Breast epithelium (tissue), 4 donors: ENCODE results near the gene ZNF451. TPM values are rescaled to one million over a fixed set of nuclear protein-coding genes. Genes with fewer than 3 reads are reported as not detected.

Experiments
- DNase-seq, 2 donors: peaks; one replicate each; pipeline ENCODE4 v3.0.0-alpha.2; 2019; ENCODE audit warnings: low spot score in 2 of 2
- H3K27ac ChIP-seq, 2 donors: fragments of 200-600 bp; sonication (generic) in 1 of 2; one replicate each; pipeline ENCODE4 v1.5.1; 2016 to 2019; ENCODE audit warnings: mild to moderate bottlenecking in 1 of 2
- H3K27me3 ChIP-seq, 2 donors: fragments of 200-600 bp; sonication (generic) in 1 of 2; one replicate each; pipeline versions ENCODE4 v1.5.1 to v1.6.0; 2017 to 2019; ENCODE audit warnings: control low read depth in 1 of 2, mild to moderate bottlenecking in 1 of 2
- H3K36me3 ChIP-seq: fragments of 200-600 bp; one replicate; pipeline ENCODE4 v1.5.1; 2019
- H3K4me1 ChIP-seq, 2 donors: fragments of 200-600 bp; sonication (generic); one replicate each; pipeline ENCODE4 v1.5.1; 2016 to 2019; ENCODE audit warnings: control low read depth in 1 of 2
- H3K4me3 ChIP-seq, 3 donors: fragments of 200-600 bp; sonication (generic); 1 replicate in 2 of 3; 2 replicates in 1 of 3; pipeline ENCODE4 v1.5.1; 2016 to 2019; ENCODE audit warnings: mild to moderate bottlenecking in 3 of 3, moderate library complexity in 2 of 3
- H3K9me3 ChIP-seq, 2 donors: fragments of 200-600 bp; sonication (generic) in 1 of 2; one replicate each; pipeline ENCODE4 v1.5.1; 2016 to 2019; ENCODE audit warnings: control low read depth in 1 of 2
- POLR2A ChIP-seq: fragments of 450-650 bp; IDR thresholded peaks from one replicate; pipeline ENCODE4 v1.6.1; 2016; ENCODE audit warnings: antibody characterized with exemption, mild to moderate bottlenecking, moderate library complexity
- POLR2AphosphoS5 ChIP-seq, 3 donors: sonication (generic); formaldehyde crosslinking; IDR thresholded peaks; one replicate each; pipeline ENCODE4 v1.6.1; 2017; ENCODE audit warnings: antibody characterized with exemption in 3 of 3
- intact Hi-C: fragments of 100-400 bp; cut with DNase I; formaldehyde crosslinking; loops from one replicate; pipeline ENCODE4 v1.15.1; 2023; ENCODE audit warnings: low total_unique reads
- total RNA-seq, 3 donors: library from RNA; depleted of rRNA; stranded (reverse); fragments of >200 nt; gene quantifications; one replicate each; pipeline ENCODE4 v1.1.0, GENCODE V29; 2016
- TF ChIP-seq, protein P1 (sequence below), 3 donors: fragments of 450-650 bp; IDR thresholded peaks; one replicate each; pipeline ENCODE4 v1.5.1; 2016 to 2017; ENCODE audit warnings: antibody characterized with exemption in 3 of 3, mild to moderate bottlenecking in 3 of 3, moderate library complexity in 3 of 3

The ZNF451 gene
- total RNA-seq, 3 donors from 2014 or later: 72.3 to 95.1 (median 77.7) TPM

DNA sequence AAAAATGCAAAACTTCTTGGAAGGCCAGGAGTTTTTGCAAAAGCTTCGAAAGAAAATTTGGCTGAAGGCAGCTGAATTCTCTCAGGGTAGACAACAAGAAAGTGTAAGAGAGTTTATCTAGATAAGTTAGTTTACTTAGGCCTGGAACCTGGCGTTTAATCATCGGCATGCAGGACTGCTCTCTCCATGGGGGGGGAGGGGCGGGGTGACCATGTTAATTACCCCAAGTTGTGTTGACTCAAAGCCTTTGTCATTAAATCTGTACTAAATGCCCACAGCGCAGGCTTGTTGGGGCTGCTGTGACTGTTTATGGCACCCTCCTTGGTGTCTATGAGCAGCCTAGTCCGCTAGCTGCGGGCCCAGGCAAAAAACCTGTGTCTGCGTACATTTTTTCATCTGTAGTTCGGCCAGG is 20.1 kb upstream of the ZNF451 start:
- no peak overlapping the region for H3K27ac ChIP-seq
- no peak overlapping the region for H3K4me3 ChIP-seq
- no peaks in the 10 kb centered on the region for H3K4me1 ChIP-seq
- H3K36me3 ChIP-seq: no peaks in the 10 kb centered on the region
- no peaks in the 10 kb centered on the region for H3K9me3 ChIP-seq
- intact Hi-C loops: no loop called here
- TF ChIP-seq, protein P1, sequence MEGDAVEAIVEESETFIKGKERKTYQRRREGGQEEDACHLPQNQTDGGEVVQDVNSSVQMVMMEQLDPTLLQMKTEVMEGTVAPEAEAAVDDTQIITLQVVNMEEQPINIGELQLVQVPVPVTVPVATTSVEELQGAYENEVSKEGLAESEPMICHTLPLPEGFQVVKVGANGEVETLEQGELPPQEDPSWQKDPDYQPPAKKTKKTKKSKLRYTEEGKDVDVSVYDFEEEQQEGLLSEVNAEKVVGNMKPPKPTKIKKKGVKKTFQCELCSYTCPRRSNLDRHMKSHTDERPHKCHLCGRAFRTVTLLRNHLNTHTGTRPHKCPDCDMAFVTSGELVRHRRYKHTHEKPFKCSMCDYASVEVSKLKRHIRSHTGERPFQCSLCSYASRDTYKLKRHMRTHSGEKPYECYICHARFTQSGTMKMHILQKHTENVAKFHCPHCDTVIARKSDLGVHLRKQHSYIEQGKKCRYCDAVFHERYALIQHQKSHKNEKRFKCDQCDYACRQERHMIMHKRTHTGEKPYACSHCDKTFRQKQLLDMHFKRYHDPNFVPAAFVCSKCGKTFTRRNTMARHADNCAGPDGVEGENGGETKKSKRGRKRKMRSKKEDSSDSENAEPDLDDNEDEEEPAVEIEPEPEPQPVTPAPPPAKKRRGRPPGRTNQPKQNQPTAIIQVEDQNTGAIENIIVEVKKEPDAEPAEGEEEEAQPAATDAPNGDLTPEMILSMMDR (IDR thresholded peaks at IDR 0.05): no peak
- no peak for TF ChIP-seq POLR2A
- no peak for TF ChIP-seq POLR2AphosphoS5 (IDR thresholded peaks at IDR 0.05)
- no peak for DNase-seq
- no peaks in the 10 kb centered on the region for H3K27me3 ChIP-seq

DNA sequence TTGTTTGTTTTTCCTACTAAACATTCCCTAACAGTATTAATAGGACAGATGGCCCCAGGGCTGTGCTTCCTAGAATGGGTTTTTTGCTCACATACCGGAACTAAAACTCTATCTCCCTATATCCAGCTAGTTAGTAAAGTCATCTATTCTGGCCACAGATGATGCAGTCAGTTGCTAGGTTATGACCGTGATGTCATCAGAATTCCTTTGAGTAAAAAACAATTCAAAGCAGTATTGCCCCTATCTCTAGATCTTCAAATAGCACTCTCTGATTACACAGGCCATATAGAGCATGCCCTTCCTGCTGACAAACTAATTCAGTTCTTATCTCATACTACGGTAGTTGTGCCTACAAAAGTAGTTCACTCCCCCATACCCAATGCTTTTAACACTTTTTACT is 17.9 kb upstream of the ZNF451 start:
- H3K36me3 ChIP-seq: no peaks in the 10 kb centered on the region

DNA sequence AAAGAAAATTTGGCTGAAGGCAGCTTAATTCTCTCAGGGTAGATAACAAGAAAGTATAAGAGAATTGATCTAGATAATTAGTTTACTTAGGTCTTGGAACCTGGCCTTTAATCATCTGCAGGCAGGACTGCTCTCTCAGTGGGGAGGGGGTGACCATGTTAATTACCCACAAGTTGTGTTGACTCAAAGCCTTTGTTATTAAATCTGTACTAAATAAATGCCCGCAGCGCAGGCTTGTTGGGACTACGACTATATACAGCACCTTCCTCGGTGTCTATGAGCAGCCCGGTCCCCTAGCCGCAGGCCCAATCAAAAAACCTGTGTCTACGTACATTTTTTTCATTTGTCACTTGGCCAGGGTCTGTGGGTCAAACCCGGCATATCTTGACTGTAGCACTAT is 15.6 kb upstream of the ZNF451 start:
- no peaks in the 10 kb centered on the region for H3K27me3 ChIP-seq
- no peak for TF ChIP-seq POLR2AphosphoS5 (IDR thresholded peaks at IDR 0.05)
- TF ChIP-seq POLR2A: no peak
- TF ChIP-seq, protein P1 (IDR thresholded peaks at IDR 0.05): no peak
- H3K27ac ChIP-seq: no peak overlapping the region
- intact Hi-C loops: no loop called here
- no peak for DNase-seq
- no peaks in the 10 kb centered on the region for H3K36me3 ChIP-seq
- no peaks in the 10 kb centered on the region for H3K9me3 ChIP-seq
- H3K4me1 ChIP-seq: no peaks in the 10 kb centered on the region
- H3K4me3 ChIP-seq: no peak overlapping the region

More for the DNA sequence above, 17.9 kb upstream of the ZNF451 start:
- intact Hi-C loops: no loop called here
- Histone ChIP-seq H3K4me3 (no peak overlapping the region), H3K4me1 (no peaks in the 10 kb centered on the region), H3K27ac (no peak overlapping the region), H3K27me3 (no peaks in the 10 kb centered on the region), H3K9me3 (no peaks in the 10 kb centered on the region)
- no peak for DNase-seq
- TF ChIP-seq POLR2AphosphoS5 (IDR thresholded peaks at IDR 0.05): no peak
- TF ChIP-seq, protein P1 (IDR thresholded peaks at IDR 0.05): no peak
- no peak for TF ChIP-seq POLR2A

DNA sequence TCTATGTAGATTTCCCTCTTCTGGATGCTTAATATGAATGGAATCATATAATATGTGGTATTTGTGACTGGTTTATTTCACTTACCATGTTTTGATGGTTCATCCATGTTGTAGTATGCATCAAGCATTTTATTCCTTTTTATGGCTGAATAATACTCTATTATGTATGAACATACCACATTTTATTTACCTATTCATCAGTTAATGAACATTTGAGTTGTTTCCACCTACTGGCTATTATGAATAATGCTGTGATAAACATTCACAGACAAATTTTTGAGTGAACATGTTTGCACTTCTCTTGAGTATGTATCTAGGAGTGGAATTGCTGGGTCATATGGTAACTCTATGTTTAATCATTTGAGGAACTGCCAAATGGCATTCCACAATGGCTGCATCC is 14.9 kb upstream of the ZNF451 start:
- Histone ChIP-seq H3K9me3 (no peaks in the 10 kb centered on the region), H3K4me1 (no peaks in the 10 kb centered on the region), H3K27me3 (no peaks in the 10 kb centered on the region), H3K4me3 (no peak overlapping the region), H3K27ac (no peak overlapping the region), H3K36me3 (no peaks in the 10 kb centered on the region)
- TF ChIP-seq POLR2AphosphoS5 (IDR thresholded peaks at IDR 0.05): no peak
- TF ChIP-seq, protein P1 (IDR thresholded peaks at IDR 0.05): no peak
- no peak for TF ChIP-seq POLR2A
- intact Hi-C loops: no loop called here
- no peak for DNase-seq

DNA sequence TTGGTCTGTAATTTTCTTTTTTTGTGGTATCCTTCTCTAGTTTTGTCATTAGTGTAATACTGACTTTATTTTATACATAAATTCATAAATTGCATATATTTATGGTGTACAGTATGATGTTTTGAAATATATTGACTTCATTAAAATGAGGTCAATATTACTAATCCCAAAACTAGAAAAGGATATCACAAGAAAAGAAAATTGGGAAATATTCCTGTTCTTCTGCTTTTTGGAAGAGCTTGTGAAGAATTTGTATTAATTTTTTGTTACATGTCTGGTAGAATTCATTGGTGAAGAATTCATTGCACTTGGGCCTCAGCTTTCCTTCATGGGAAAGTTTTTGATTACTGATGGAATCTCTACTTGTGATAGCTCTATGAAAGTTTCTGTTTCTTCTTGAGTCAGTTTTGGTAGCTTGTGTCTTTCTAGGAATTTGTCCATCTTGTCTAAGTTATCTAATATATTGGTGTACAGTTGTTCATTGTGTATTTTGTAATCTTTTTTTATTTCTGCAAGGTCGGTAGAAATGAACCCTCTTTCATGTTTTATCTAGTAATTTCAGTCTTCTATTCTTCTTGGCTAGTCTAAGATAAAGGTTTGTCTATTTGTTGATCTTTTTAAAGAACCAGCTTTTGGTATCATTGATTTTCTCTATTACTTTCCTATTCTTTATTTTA is 11.3 kb upstream of the ZNF451 start:
- Histone ChIP-seq H3K27ac (no peak overlapping the region), H3K36me3 (no peaks in the 10 kb centered on the region), H3K4me3 (no peak overlapping the region), H3K27me3 (no peaks in the 10 kb centered on the region), H3K9me3 (no peaks in the 10 kb centered on the region), H3K4me1 (no peaks in the 10 kb centered on the region)
- TF ChIP-seq POLR2A (no peak), POLR2AphosphoS5 (IDR thresholded peaks at IDR 0.05) (no peak)
- TF ChIP-seq, protein P1 (IDR thresholded peaks at IDR 0.05): no peak
- DNase-seq: no peak
- intact Hi-C loops: no loop called here
